ENCODE data around the gene MGLL.

MGLL gene

GRCh38 chr3:127783166-127783565 lies 39.1 kb downstream of the MGLL start:
- Histone ChIP-seq H3K9ac (no peak overlapping the region), H3K36me3 (ENCODE audit: control insufficient read depth, insufficient read depth, low read length) (no peaks in the 10 kb centered on the region), H3K79me2 (no peaks in the 10 kb centered on the region), H3K4me1 (no peaks in the 10 kb centered on the region), H3K27me3 (ENCODE audit: control insufficient read depth, insufficient read depth, low read length) (no peaks in the 10 kb centered on the region), H3K9me3 (ENCODE audit: control insufficient read depth, low read length) (no peaks in the 10 kb centered on the region), H2AFZ (no peak overlapping the region), H3K4me3 (ENCODE audit: low read depth, low read length) (no peak overlapping the region), H3K27ac (no peak overlapping the region), H3K4me2 (ENCODE audit: low read length) (no peak overlapping the region)
- TF ChIP-seq CTCF (IDR thresholded peaks at IDR 0.05), result no peak

GRCh38 chr3:127781411-127782001 lies 40.8 kb downstream of the MGLL start:
- H2AFZ ChIP-seq, result no peak overlapping the region
- peak overlapping the region; percentile 15 for H3K27ac ChIP-seq
- no peaks in the 10 kb centered on the region for H3K79me2 ChIP-seq
- H3K4me3 ChIP-seq (ENCODE audit: low read depth, low read length), result no peak overlapping the region
- H3K4me2 ChIP-seq (ENCODE audit: low read length), result no peak overlapping the region
- no peaks in the 10 kb centered on the region for H3K9me3 ChIP-seq (ENCODE audit: control insufficient read depth, low read length)
- H3K27me3 ChIP-seq (ENCODE audit: control insufficient read depth, insufficient read depth, low read length), result no peaks in the 10 kb centered on the region
- H3K4me1 ChIP-seq, result no peaks in the 10 kb centered on the region
- no peaks in the 10 kb centered on the region for H3K36me3 ChIP-seq (ENCODE audit: control insufficient read depth, insufficient read depth, low read length)
- H3K9ac ChIP-seq, result no peak overlapping the region
- no peak for TF ChIP-seq CTCF (IDR thresholded peaks at IDR 0.05)

DNA sequence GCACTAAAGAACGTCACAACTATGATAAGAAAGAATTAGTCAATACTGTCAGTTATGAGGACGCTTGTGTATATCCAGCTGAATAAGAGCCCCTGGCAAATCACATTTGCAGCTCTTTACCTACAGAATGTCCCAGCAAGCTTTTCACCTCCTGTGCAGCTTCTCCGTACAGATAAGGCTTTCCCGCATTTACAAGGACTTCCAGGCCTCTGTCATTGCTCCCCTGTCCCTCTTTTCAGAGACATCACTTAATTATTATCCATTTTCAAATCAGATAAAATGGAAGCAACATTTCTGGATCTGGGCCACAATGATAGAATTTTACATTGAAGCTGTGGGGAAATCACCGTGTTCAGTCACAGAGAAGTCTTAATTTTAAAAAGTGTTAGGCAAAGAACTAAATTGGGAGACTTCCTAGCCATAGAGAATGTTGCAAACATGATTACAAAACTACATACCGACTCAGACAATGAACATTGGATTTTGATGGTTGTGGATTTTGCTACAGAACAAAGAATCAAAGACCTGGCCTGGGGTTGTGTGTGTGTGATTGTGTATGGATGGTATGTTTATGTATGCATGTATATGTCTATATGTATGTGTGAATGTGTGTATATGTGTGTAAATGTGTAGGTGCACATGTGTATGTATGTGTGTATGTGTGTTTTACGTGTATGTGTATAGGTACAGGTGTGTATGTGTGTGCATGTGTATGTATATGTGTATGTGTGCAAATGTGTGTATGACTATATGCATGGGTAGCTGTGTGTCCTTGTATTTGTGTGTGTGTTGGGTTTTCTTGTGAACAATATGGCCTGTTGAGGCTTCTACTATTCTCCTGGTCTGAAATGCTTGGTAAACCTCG lies 41.5 kb downstream of the MGLL start:
- H3K4me1 ChIP-seq, result no peaks in the 10 kb centered on the region
- H3K9me3 ChIP-seq (ENCODE audit: control insufficient read depth, low read length), result no peaks in the 10 kb centered on the region
- H3K79me2 ChIP-seq, result no peaks in the 10 kb centered on the region
- no peaks in the 10 kb centered on the region for H3K36me3 ChIP-seq (ENCODE audit: control insufficient read depth, insufficient read depth, low read length)
- H3K4me2 ChIP-seq (ENCODE audit: low read length), result no peak overlapping the region
- no peaks in the 10 kb centered on the region for H3K27me3 ChIP-seq (ENCODE audit: control insufficient read depth, insufficient read depth, low read length)
- H3K9ac ChIP-seq, result no peak overlapping the region
- no peak for TF ChIP-seq CTCF (IDR thresholded peaks at IDR 0.05)
- no peak overlapping the region for H2AFZ ChIP-seq
- peak overlapping the region; percentile 15 for H3K27ac ChIP-seq
- H3K4me3 ChIP-seq (ENCODE audit: low read depth, low read length), result no peak overlapping the region

GRCh38 chr3:127779747-127780146 lies 42.6 kb downstream of the MGLL start:
- no peak overlapping the region for H3K9ac ChIP-seq
- no peaks in the 10 kb centered on the region for H3K4me1 ChIP-seq
- H3K79me2 ChIP-seq, result no peaks in the 10 kb centered on the region
- no peaks in the 10 kb centered on the region for H3K36me3 ChIP-seq (ENCODE audit: control insufficient read depth, insufficient read depth, low read length)
- H3K27ac ChIP-seq, result no peak overlapping the region
- H3K4me2 ChIP-seq (ENCODE audit: low read length), result no peak overlapping the region
- H3K4me3 ChIP-seq (ENCODE audit: low read depth, low read length), result no peak overlapping the region
- no peaks in the 10 kb centered on the region for H3K27me3 ChIP-seq (ENCODE audit: control insufficient read depth, insufficient read depth, low read length)
- TF ChIP-seq CTCF (IDR thresholded peaks at IDR 0.05), result no peak
- no peaks in the 10 kb centered on the region for H3K9me3 ChIP-seq (ENCODE audit: control insufficient read depth, low read length)
- H2AFZ ChIP-seq, result no peak overlapping the region
